ENCODE measurements around the gene ERC2.

GRCh38 chr3:56190130-56190529 lies 278.1 kb downstream of the ERC2 start:
- no peak for TF ChIP-seq CTCF (IDR thresholded peaks at IDR 0.05; ENCODE audit: insufficient read depth, low read depth, low read length)
- TF ChIP-seq EZH2 (IDR thresholded peaks at IDR 0.05; ENCODE audit: insufficient read depth, low read length) = no peak

Measured in astrocyte (in vitro differentiated cells and primary cell).